Measurements from ENCODE around the gene MKRN2OS.
"Not testable (repeated sequence)": the region's sequence is repeated elsewhere in the genome, so short reads cannot be mapped to it uniquely, and the experiment has no call there.

Gene MKRN2OS

DNA sequence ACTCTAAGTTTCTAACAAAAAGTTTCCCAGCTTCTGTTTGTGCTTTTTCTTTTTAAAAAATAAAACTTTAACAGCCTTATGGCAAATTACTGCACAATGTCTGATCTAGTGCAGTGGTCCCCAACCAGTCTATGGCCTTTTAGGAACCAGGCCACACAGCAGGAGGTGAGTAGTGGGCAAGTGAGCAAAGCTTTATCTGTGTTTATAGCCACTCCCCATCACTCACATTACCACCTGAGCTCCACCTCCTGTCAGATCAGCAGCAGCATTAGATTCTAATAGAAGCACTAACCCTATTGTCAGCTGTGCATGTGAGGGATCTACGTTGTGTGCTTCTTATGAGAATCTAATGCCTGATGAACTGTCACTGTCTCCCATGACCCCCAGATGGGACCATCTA is 17.2 kb upstream of the MKRN2OS start:
- in situ Hi-C loops (cut with MboI; ENCODE audit: low sequenced_read_pairs): no loop called here

GRCh38 chr3:12561397-12561796 is 16.1 kb upstream of the MKRN2OS start:
- in situ Hi-C loops (cut with MboI; ENCODE audit: low sequenced_read_pairs): no loop called here

GRCh38 chr3:12560505-12561190 is 15.3 kb upstream of the MKRN2OS start:
- in situ Hi-C loops (cut with MboI; ENCODE audit: low sequenced_read_pairs): no loop called here

DNA sequence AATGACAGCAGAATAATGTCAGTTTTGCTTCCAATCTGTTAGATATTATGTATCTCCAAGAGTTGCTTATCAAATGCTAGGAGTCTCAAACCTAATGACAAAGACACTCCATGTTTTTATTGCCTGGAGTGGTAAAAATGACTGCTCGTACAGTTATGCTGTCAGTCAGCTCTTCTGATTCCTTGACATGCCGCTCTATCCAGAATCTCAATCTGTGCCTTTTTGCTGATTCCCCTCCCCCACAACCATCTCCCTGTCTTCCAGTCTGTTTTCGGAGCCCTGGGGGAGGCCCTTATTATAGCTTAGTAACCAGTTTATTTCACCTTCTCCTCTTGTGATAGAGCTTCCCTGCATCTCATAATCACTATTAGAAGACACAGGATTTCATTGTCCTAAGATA is 14.2 kb upstream of the MKRN2OS start:
- in situ Hi-C loops (cut with MboI; ENCODE audit: low sequenced_read_pairs): no loop called here

DNA sequence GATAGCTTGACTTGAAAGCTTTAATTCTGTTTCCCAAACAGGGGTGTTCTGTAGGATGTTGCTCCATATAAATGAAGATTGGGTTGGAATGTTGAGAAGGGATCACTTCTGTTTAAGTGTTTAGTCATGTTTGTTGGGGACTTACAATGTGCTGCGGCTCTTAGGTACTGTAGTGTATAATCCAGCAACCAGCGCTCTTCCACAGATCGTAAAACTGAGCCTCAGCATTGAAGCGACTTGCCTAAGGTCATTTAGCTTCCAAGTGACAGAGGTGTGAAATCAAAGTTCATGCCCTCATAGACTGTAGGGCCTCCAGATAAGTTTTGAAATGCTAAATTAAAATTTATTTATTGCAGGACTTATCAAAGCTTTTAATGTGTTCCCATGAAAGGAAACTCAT is 13.4 kb upstream of the MKRN2OS start:
- in situ Hi-C loops (cut with MboI; ENCODE audit: low sequenced_read_pairs): no loop called here

DNA sequence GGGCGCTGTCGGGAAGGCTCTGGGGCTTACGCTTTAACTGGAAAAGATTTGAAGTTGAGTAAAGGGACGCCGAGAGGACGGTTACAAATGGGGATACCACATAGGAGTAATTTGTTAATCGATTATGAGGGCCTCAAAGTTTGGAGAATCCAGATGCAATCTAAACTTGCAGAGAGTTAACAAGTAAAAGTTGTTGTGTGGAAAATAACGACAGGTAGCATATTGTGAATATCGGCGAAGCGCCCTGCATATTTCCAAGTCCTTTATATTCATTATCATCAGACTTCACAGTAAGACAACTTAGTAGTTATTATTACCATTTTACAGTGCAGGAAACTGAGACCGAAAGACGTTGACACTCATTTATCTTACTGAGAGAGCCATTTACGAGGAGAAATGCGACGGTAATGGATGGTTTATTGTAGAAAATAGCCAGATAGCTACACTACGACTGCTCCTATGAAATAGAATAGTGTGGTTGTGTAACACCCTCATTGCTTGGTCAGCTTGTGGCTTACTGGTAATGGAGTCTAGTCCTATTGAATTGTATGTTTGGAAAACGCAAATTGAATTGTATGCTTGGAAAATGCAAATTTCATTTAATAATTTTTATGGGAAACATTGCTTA is 12.3 kb upstream of the MKRN2OS start:
- in situ Hi-C loops (cut with MboI; ENCODE audit: low sequenced_read_pairs): no loop called here

- in situ Hi-C loops (cut with MboI; ENCODE audit: low sequenced_read_pairs): no loop called here
Observed at GRCh38 chr3:12556690-12557472, 11.6 kb upstream of the MKRN2OS start, which contains the start of gene MKRN2. Gene MKRN2, plus strand, starts transcription at chr3:12557087. Its CDS starts 64 bp downstream, at chr3:12557151.

GRCh38 chr3:12556314-12556689 is 11.0 kb upstream of the MKRN2OS start:
- in situ Hi-C loops (cut with MboI; ENCODE audit: low sequenced_read_pairs): no loop called here

- in situ Hi-C loops (cut with MboI; ENCODE audit: low sequenced_read_pairs): no loop called here
Observed at GRCh38 chr3:12553921-12554391, 8.7 kb upstream of the MKRN2OS start.

DNA sequence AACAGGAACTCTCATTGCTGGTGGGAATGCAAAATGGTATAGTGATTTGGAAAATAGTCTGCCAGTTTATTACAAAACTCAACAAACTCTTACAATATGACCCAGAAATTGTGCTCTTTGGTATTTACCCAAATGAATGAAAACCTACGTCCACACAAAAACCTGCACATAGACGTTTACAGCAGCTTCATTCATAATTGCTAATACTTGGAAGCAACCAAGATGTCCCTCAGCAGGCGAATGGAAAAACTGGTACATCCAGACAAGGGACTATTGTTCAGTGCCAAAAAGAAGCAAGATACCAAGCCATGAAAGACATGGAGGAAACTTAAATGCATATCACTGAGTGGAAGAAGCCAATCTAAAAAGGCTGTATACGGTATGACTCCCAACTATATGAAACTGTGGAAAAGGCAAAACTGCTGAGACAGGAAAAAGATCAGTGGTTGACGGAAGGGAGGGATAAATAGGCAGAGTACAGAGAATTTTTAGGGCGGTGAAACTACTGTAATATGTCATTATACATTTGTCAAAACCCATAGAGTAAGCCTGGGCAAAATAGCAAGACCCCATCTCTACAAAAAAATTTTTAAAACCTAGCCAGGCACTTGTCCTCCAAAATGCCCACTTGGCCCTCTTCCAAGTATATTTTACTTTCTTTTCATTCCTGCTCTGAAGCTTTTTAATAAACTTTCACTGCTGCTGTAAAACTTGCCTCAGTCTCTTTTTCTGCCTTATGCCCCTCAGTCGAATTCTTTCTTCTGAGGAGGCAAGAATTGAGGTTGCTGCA is 4.9 kb upstream of the MKRN2OS start:
- in situ Hi-C loops (cut with MboI; ENCODE audit: low sequenced_read_pairs): no loop called here

- in situ Hi-C loops (cut with MboI; ENCODE audit: low sequenced_read_pairs): no loop called here
Observed at GRCh38 chr3:12544652-12545472, 437 bp downstream of the MKRN2OS start.

GRCh38 chr3:12543497-12543896 is 1.8 kb downstream of the MKRN2OS start:
- in situ Hi-C loops (cut with MboI; ENCODE audit: low sequenced_read_pairs): not testable (repeated sequence)

DNA sequence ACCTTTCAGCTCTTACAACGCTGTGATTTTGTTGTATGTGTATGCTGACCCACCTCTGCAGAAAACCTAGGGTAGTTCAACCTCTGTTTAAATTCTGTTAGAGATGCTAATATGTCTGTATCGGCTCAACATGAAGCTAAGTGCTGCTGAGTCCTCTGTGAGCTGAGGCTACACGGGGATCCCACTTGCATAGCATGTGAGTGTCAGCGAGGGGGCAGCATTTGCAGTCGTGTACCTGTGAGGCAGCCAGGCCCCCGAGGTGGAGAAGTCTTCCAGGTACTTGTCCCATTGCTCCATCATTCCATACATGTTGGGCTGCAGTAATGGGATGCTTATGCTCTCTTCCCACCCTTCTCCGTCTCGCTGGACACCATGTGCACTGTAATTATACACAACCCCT is 3.7 kb downstream of the MKRN2OS start:
- in situ Hi-C loops (cut with MboI; ENCODE audit: low sequenced_read_pairs): no loop called here

- in situ Hi-C loops (cut with MboI; ENCODE audit: low sequenced_read_pairs): no loop called here
Observed at GRCh38 chr3:12536423-12536822, 8.9 kb downstream of the MKRN2OS start.

GRCh38 chr3:12532182-12532581 is 13.1 kb downstream of the MKRN2OS start:
- in situ Hi-C loops (cut with MboI; ENCODE audit: low sequenced_read_pairs): no loop called here

GRCh38 chr3:12527757-12528143 is 17.5 kb downstream of the MKRN2OS start:
- in situ Hi-C loops (cut with MboI; ENCODE audit: low sequenced_read_pairs): no loop called here

- in situ Hi-C loops (cut with MboI; ENCODE audit: low sequenced_read_pairs): no loop called here
Observed at GRCh38 chr3:12522721-12523120, 22.6 kb downstream of the MKRN2OS start.

DNA sequence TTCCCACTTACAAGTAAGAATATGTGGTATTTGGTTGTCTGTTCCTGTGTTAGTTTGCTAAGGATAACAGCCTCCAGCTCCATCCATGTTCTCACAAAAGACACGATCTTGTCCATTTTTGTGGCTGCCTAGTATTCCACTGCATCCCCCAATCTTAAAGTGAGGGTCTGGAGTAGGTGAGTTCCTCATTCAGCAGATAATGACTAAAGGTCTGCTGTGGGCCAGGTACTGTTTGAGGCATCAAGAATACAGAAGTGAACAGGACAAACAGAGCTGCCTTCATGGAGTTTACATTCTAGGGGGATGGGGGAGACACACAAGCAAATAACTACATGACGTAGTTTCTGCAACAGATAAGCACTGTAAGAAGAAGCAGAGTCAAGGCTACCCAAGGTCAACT is 24.3 kb downstream of the MKRN2OS start:
- in situ Hi-C loops (cut with MboI; ENCODE audit: low sequenced_read_pairs): no loop called here

DNA sequence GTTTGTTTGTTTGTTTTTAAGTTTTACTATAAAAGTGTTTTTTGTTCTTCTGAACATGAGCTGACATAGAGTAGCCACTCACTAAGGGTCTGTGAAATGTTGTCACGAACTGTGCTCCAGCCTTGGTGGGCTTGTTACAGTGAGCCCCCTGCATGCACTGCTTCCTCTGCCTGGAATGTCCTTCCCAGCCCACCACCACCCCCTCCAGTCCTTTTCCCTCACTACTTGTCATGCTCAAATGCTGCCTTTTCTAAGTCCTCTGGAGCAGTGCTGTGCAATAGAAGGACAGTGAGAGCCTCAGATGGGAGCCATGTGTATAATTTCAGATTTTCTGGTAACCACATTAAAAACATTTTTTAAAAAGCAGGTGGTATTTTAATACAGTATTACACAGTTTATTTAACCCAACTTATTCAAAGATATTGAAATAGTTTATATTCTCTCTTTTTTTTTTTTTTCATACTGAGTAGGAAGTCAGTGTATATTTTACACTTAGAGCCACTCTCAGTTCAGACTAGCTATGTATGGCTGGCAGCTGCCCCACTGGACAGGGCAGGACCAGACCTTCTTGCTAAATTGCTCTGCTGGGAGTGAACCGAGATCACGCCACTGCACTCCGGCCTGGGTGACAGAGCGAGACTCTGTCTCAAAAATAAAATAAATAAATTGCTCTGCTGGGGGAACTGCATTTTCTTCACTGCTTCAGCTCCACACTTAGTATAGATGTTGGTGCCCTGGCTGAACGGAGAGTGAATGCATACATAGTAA is 26.9 kb downstream of the MKRN2OS start:
- in situ Hi-C loops (cut with MboI; ENCODE audit: low sequenced_read_pairs): no loop called here
